HepG2 (cell line): Measurements from ENCODE around the gene NFIC. TPM values are rescaled to one million over a fixed set of nuclear protein-coding genes. Genes with fewer than 3 reads are reported as not detected.

Experiments
- ELF3 ChIP-seq: IDR thresholded peaks from 2 replicates; pipeline ENCODE4 v1.6.1; 2016; ENCODE audit warnings: missing genetic modification reagents, missing compliant biosample characterization
- FOXJ3 ChIP-seq: sonication (generic); formaldehyde crosslinking; IDR thresholded peaks from 2 replicates; pipeline ENCODE4 v1.4.0; 2020; ENCODE audit warnings: missing genetic modification reagents, mild to moderate bottlenecking, borderline replicate concordance
- GFI1 ChIP-seq: sonication (generic); formaldehyde crosslinking; IDR thresholded peaks from 2 replicates; pipeline ENCODE4 v1.5.0; 2020; ENCODE audit warnings: missing genetic modification reagents, mild to moderate bottlenecking, borderline replicate concordance
- KDM4B ChIP-seq: sonication (generic); formaldehyde crosslinking; IDR thresholded peaks from 2 replicates; pipeline ENCODE4 v1.4.0; 2020; ENCODE audit warnings: missing genetic modification reagents
- MAX ChIP-seq: IDR thresholded peaks from 2 replicates; pipeline ENCODE4 v1.6.1; 2012; ENCODE audit warnings: inconsistent platforms
- MAZ ChIP-seq, 2 experiments: sonication (generic) in 1 of 2; formaldehyde crosslinking in 1 of 2; IDR thresholded peaks; 2 replicates each; pipeline versions ENCODE4 v1.5.0 to v1.6.1; 2012 to 2020; ENCODE audit warnings: low read depth in 2 of 2, mild to moderate bottlenecking in 2 of 2, borderline replicate concordance in 1 of 2, improper control_type of control experiment in 1 of 2, low read length in 1 of 2, missing genetic modification reagents in 1 of 2, moderate library complexity in 1 of 2
- MEIS2 ChIP-seq: sonication (generic); formaldehyde crosslinking; IDR thresholded peaks from 2 replicates; pipeline ENCODE4 v1.9.0; 2021; ENCODE audit warnings: mild to moderate bottlenecking, missing genetic modification reagents
- NCOR1 ChIP-seq: fragments of 200-600 bp; sonication (generic); IDR thresholded peaks from 2 replicates; pipeline ENCODE4 v1.7.0; 2017; ENCODE audit warnings: antibody characterized with exemption, low read length, borderline replicate concordance
- NFYB ChIP-seq: sonication (generic); formaldehyde crosslinking; IDR thresholded peaks from 2 replicates; pipeline ENCODE4 v1.4.0; 2020; ENCODE audit warnings: missing genetic modification reagents
- NR3C1 ChIP-seq: sonication (generic); formaldehyde crosslinking; IDR thresholded peaks from 2 replicates; pipeline ENCODE4 v1.4.0; 2020; ENCODE audit warnings: missing genetic modification reagents
- RARG ChIP-seq: sonication (generic); formaldehyde crosslinking; IDR thresholded peaks from 2 replicates; pipeline ENCODE4 v1.4.0; 2020; ENCODE audit warnings: low read depth, mild to moderate bottlenecking, missing genetic modification reagents
- TCF12 ChIP-seq, 2 experiments: fragments of 450-650 bp in 1 of 2; sonication (generic) in 1 of 2; formaldehyde crosslinking in 1 of 2; IDR thresholded peaks; 2 replicates each; pipeline versions ENCODE4 v1.6.1 to v1.8.0; 2017 to 2022; ENCODE audit warnings: antibody characterized with exemption in 1 of 2, mild to moderate bottlenecking in 1 of 2, missing genetic modification reagents in 1 of 2, moderate library complexity in 1 of 2
- UBTF ChIP-seq: sonication (generic); formaldehyde crosslinking; IDR thresholded peaks from 2 replicates; pipeline ENCODE4 v1.4.0; 2020; ENCODE audit warnings: mild to moderate bottlenecking, missing genetic modification reagents
- ZBTB7B ChIP-seq: sonication (generic); formaldehyde crosslinking; IDR thresholded peaks from 2 replicates; pipeline ENCODE4 v1.4.0; 2020; ENCODE audit warnings: missing genetic modification reagents
- ZFP62 ChIP-seq: sonication (generic); formaldehyde crosslinking; IDR thresholded peaks from 2 replicates; pipeline ENCODE4 v1.4.0; 2020; ENCODE audit warnings: missing genetic modification reagents
- ZNF17 ChIP-seq: sonication (generic); formaldehyde crosslinking; IDR thresholded peaks from 2 replicates; pipeline ENCODE4 v1.5.0; 2020; ENCODE audit warnings: mild to moderate bottlenecking, missing genetic modification reagents
- ZNF329 ChIP-seq: sonication (generic); formaldehyde crosslinking; IDR thresholded peaks from 2 replicates; pipeline ENCODE4 v1.9.0; 2021; ENCODE audit warnings: low read depth, mild to moderate bottlenecking, missing genetic modification reagents
- ZNF576 ChIP-seq: sonication (generic); formaldehyde crosslinking; IDR thresholded peaks from 2 replicates; pipeline ENCODE4 v1.4.0; 2020; ENCODE audit warnings: mild to moderate bottlenecking, missing genetic modification reagents
- ZNF577 ChIP-seq: sonication (generic); formaldehyde crosslinking; IDR thresholded peaks from 2 replicates; pipeline ENCODE4 v1.4.0; 2020; ENCODE audit warnings: mild to moderate bottlenecking, low read depth, missing genetic modification reagents, borderline replicate concordance
- ZNF629 ChIP-seq: sonication (generic); formaldehyde crosslinking; conservative IDR thresholded peaks from 2 replicates; pipeline ENCODE4 v1.5.0; 2020; ENCODE audit warnings: missing genetic modification reagents
- ZNF687 ChIP-seq: sonication (generic); formaldehyde crosslinking; IDR thresholded peaks from 2 replicates; pipeline ENCODE4 v1.5.1; 2020; ENCODE audit warnings: mild to moderate bottlenecking, missing genetic modification reagents, moderate library complexity
- ZNF816 ChIP-seq: sonication (generic); formaldehyde crosslinking; IDR thresholded peaks from 2 replicates; pipeline ENCODE4 v1.8.0; 2022; ENCODE audit warnings: missing genetic modification reagents, mild to moderate bottlenecking, borderline replicate concordance
- ZSCAN25 ChIP-seq: sonication (generic); formaldehyde crosslinking; IDR thresholded peaks from 2 replicates; pipeline ENCODE4 v1.8.0; 2022; ENCODE audit warnings: mild to moderate bottlenecking, missing genetic modification reagents
- polyA plus RNA-seq, 8 experiments: library from polyadenylated mRNA; depleted of rRNA in 3 of 8; stranded (reverse) in 7 of 8; unstranded in 1 of 8; fragments of >200 nt; fragmentation: Illumina TruSeq in 4 of 8; extraction: Trizol in 4 of 8; gene quantifications; 2 replicates each; pipeline versions ENCODE4 v1.2.1 to v1.2.3, GENCODE V29; 2011 to 2016; ENCODE audit warnings: low read depth in 4 of 8, missing spikeins in 1 of 8, mixed read lengths in 1 of 8; ENCODE audit not compliant: insufficient read depth in 1 of 8
- total RNA-seq, 5 experiments: library from RNA; depleted of rRNA; stranded (reverse); fragments of >200 nt; fragmentation: Illumina TruSeq; extraction: Trizol; gene quantifications; 2 replicates each; pipeline ENCODE4 v1.2.3, GENCODE V29; 2016; ENCODE audit warnings: low read depth in 1 of 5

The NFIC gene
- total and polyA plus RNA-seq, 2 of the 13 experiments (the other 11 are each of a cell fraction or from before 2014, with no cell fraction given), result 1.3 to 2.5 TPM

- peak; percentile 87 for TF ChIP-seq ZNF687 (CRISPR knock-in tag)
- TF ChIP-seq RARG (CRISPR knock-in tag), result no peak
- TF ChIP-seq FOXJ3 (CRISPR knock-in tag), result no peak
- TF ChIP-seq ZNF576 (CRISPR knock-in tag), result no peak
- TF ChIP-seq ZNF816 (CRISPR knock-in tag), result no peak
- peak; percentile 100 for TF ChIP-seq ZNF329
- peak; percentile 97 for TF ChIP-seq ZBTB7B
- TF ChIP-seq UBTF (CRISPR knock-in tag), result no peak
- 0 out of 2 replicates have a peak, but pooled peaks have one; percentile 70 for TF ChIP-seq KDM4B
- no peak for TF ChIP-seq TCF12 (IDR thresholded peaks at IDR 0.05)
- peak; percentile 55; the same call in 1 of the 2 replicates for TF ChIP-seq TCF12 (CRISPR knock-in tag; IDR thresholded peaks at IDR 0.05)
- TF ChIP-seq MEIS2, result no peak
- peak; percentile 97 for TF ChIP-seq MAZ (IDR thresholded peaks at IDR 0.05; ENCODE audit: borderline replicate concordance, low read depth, low read length)
- TF ChIP-seq MAZ (CRISPR knock-in tag; IDR thresholded peaks at IDR 0.05; ENCODE audit: low read depth), result 0 out of 2 replicates have a peak, but pooled peaks have one; percentile 33
- TF ChIP-seq ELF3 (CRISPR knock-in tag), result peak; percentile 54; the same call in 1 of the 2 replicates
- no peak for TF ChIP-seq ZNF577
- no peak for TF ChIP-seq ZNF17 (CRISPR knock-in tag)
- no peak for TF ChIP-seq NR3C1 (CRISPR knock-in tag)
- TF ChIP-seq ZNF629 (CRISPR knock-in tag), result no peak
- peak; percentile 27; the same call in 1 of the 2 replicates for TF ChIP-seq GFI1 (CRISPR knock-in tag)
- TF ChIP-seq ZSCAN25 (CRISPR knock-in tag), result no peak
- TF ChIP-seq MAX, result peak; percentile 52
- no peak for TF ChIP-seq ZFP62 (CRISPR knock-in tag)
- peak; percentile 14; the same call in 1 of the 2 replicates for TF ChIP-seq NFYB
- TF ChIP-seq NCOR1, result no peak
Measured at GRCh38 chr19:3397266-3398022, 31.1 kb downstream of the NFIC start (continued).
